ENCODE measurements around the gene LUC7L. TPM values are rescaled to one million over a fixed set of nuclear protein-coding genes. Genes with fewer than 3 reads are reported as not detected.
"Not testable (repeated sequence)": the region's sequence is repeated elsewhere in the genome, so short reads cannot be mapped to it uniquely, and the experiment has no call there.

LUC7L gene
- total RNA-seq, 1 donor from 2014 or later = 74.1 TPM

DNA sequence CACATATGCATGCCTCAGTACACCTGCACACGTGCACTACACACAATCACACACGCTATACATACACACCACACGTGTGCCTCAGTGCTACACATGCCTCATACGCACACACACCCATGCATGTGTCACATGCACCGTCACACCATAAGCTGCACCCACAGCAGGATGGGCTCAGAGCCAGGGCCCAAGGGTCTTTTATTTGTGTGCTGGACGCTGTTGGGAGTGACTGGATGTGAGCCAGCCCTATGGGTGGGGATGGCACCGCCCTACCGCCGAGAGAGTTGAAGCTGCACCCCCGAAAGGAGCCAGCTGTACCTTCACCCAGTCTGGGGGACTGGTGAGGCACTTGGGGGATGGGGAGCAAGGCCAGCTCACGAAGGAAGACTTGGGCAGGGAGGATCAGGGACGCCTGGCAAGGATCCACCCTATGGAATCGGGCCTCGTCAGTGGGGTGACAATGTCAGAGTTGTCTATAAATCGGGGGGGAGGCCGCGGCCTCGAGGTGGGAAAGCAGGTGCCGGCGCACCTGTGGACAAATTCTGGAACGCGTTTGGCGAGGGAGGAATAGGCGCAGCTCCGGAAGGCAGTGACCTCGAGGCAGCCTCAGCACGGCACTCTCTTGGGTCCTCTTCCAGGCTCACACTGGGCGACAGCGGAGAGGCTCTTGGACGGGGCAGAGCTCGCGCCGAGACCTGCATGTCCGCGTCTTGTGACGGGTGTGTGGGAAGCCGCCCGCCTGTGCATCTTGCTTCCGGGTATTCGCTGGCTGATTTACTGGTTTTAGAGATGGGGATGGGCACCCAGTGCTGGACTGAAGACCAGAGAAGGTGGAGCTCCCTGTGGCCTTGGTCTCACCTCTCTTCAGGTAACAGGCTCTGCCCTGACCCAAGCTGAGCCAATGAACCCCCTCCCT is 39.1 kb upstream of the LUC7L start:
- no peaks in the 10 kb centered on the region for H3K9me3 Mint-ChIP-seq (ENCODE audit: unreplicated experiment)

GRCh38 chr16:267562-267961 is 38.3 kb upstream of the LUC7L start:
- Mint-ChIP-seq H3K4me3 (ENCODE audit: unreplicated experiment) (peak overlapping the region; percentile 41), H3K27me3 (ENCODE audit: low read depth, unreplicated experiment) (peaks cover 11% of the 10 kb centered on the region)
- H3K4me2 ChIP-seq (ENCODE audit: low read length); DNase-seq (ENCODE audit: low read depth); H3K36me3 ChIP-seq (ENCODE audit: insufficient read depth, low read length); H3K4me1 ChIP-seq (ENCODE audit: insufficient read depth, low read length); H3K36me3 Mint-ChIP-seq (ENCODE audit: low read depth, unreplicated experiment); H3K27ac Mint-ChIP-seq (ENCODE audit: unreplicated experiment); FAIRE-seq; H3K4me3 ChIP-seq (ENCODE audit: insufficient read depth, low read depth, low read length); H3K4me1 Mint-ChIP-seq (ENCODE audit: low read depth, unreplicated experiment); H3K27ac ChIP-seq (ENCODE audit: low read depth, low read length); H3K27me3 ChIP-seq (ENCODE audit: insufficient read depth, low read length); H3K9me3 Mint-ChIP-seq (ENCODE audit: unreplicated experiment); H2AFZ ChIP-seq (ENCODE audit: low read depth, low read length); H3K9ac ChIP-seq (ENCODE audit: low read length); H4K20me1 ChIP-seq (ENCODE audit: insufficient read depth, low read length); H3K9me3 ChIP-seq (ENCODE audit: insufficient read depth, low read depth, low read length); H3K79me2 ChIP-seq (ENCODE audit: insufficient read depth, low read length): not testable (repeated sequence)

More for the DNA sequence above, 39.1 kb upstream of the LUC7L start:
- peaks cover 4% of the 10 kb centered on the region for H3K36me3 Mint-ChIP-seq (ENCODE audit: low read depth, unreplicated experiment)
- H3K27ac ChIP-seq (ENCODE audit: low read depth, low read length) = no peak overlapping the region
- H3K4me3 ChIP-seq (ENCODE audit: insufficient read depth, low read depth, low read length) = no peak overlapping the region
- no peak overlapping the region for H3K27ac Mint-ChIP-seq (ENCODE audit: unreplicated experiment)
- DNase-seq (ENCODE audit: low read depth) = no peak
- TF ChIP-seq CTCF (IDR thresholded peaks at IDR 0.05; ENCODE audit: insufficient read depth, low read depth, low read length) = no peak
- no peak for TF ChIP-seq EZH2 (IDR thresholded peaks at IDR 0.05; ENCODE audit: insufficient read depth, low read length)
- H3K4me1 ChIP-seq (ENCODE audit: insufficient read depth, low read length) = no peaks in the 10 kb centered on the region
- H3K27me3 ChIP-seq (ENCODE audit: insufficient read depth, low read length) = no peaks in the 10 kb centered on the region
- no peak overlapping the region for H3K9ac ChIP-seq (ENCODE audit: low read length)
- H2AFZ ChIP-seq (ENCODE audit: low read depth, low read length) = no peak overlapping the region
- H3K4me2 ChIP-seq (ENCODE audit: low read length) = no peak overlapping the region
- no peaks in the 10 kb centered on the region for H3K4me1 Mint-ChIP-seq (ENCODE audit: low read depth, unreplicated experiment)
- no peaks in the 10 kb centered on the region for H3K79me2 ChIP-seq (ENCODE audit: insufficient read depth, low read length)
- no peaks in the 10 kb centered on the region for H4K20me1 ChIP-seq (ENCODE audit: insufficient read depth, low read length)
- no peaks in the 10 kb centered on the region for H3K36me3 ChIP-seq (ENCODE audit: insufficient read depth, low read length)
- peaks cover 11% of the 10 kb centered on the region for H3K27me3 Mint-ChIP-seq (ENCODE audit: low read depth, unreplicated experiment)
- no peak for FAIRE-seq
- no peaks in the 10 kb centered on the region for H3K9me3 ChIP-seq (ENCODE audit: insufficient read depth, low read depth, low read length)
- no peak overlapping the region for H3K4me3 Mint-ChIP-seq (ENCODE audit: unreplicated experiment)

- no peaks in the 10 kb centered on the region for H3K36me3 ChIP-seq (ENCODE audit: insufficient read depth, low read length)
- H4K20me1 ChIP-seq (ENCODE audit: insufficient read depth, low read length) = no peaks in the 10 kb centered on the region
- no peaks in the 10 kb centered on the region for H3K9me3 ChIP-seq (ENCODE audit: insufficient read depth, low read depth, low read length)
- no peak overlapping the region for H2AFZ ChIP-seq (ENCODE audit: low read depth, low read length)
- H3K27me3 ChIP-seq (ENCODE audit: insufficient read depth, low read length) = no peaks in the 10 kb centered on the region
- H3K4me1 ChIP-seq (ENCODE audit: insufficient read depth, low read length) = no peaks in the 10 kb centered on the region
- no peak overlapping the region for H3K27ac Mint-ChIP-seq (ENCODE audit: unreplicated experiment)
- no peak overlapping the region for H3K4me2 ChIP-seq (ENCODE audit: low read length)
- no peak overlapping the region for H3K4me3 ChIP-seq (ENCODE audit: insufficient read depth, low read depth, low read length)
- no peaks in the 10 kb centered on the region for H3K79me2 ChIP-seq (ENCODE audit: insufficient read depth, low read length)
- no peak overlapping the region for H3K9ac ChIP-seq (ENCODE audit: low read length)
- FAIRE-seq (no peak), DNase-seq (ENCODE audit: low read depth) (no peak)
- peaks cover 6% of the 10 kb centered on the region for H3K27me3 Mint-ChIP-seq (ENCODE audit: low read depth, unreplicated experiment)
- peaks cover 10% of the 10 kb centered on the region for H3K36me3 Mint-ChIP-seq (ENCODE audit: low read depth, unreplicated experiment)
- H3K9me3 Mint-ChIP-seq (ENCODE audit: unreplicated experiment) = no peaks in the 10 kb centered on the region
- no peak overlapping the region for H3K27ac ChIP-seq (ENCODE audit: low read depth, low read length)
- no peaks in the 10 kb centered on the region for H3K4me1 Mint-ChIP-seq (ENCODE audit: low read depth, unreplicated experiment)
- H3K4me3 Mint-ChIP-seq (ENCODE audit: unreplicated experiment) = no peak overlapping the region
- no peak for TF ChIP-seq EZH2 (IDR thresholded peaks at IDR 0.05; ENCODE audit: insufficient read depth, low read length)
- TF ChIP-seq CTCF (IDR thresholded peaks at IDR 0.05; ENCODE audit: insufficient read depth, low read depth, low read length) = no peak
Measured at GRCh38 chr16:266258-267164, 37.3 kb upstream of the LUC7L start.
